Activated CD4-positive, alpha-beta T cell treated with anti-CD3 and anti-CD28 coated beads, Interleukin-10, Interleukin-2, amounts not matched to agents 100 ng/mL and 50 ng/mL, durations not matched to agents 16 hours and 8 hours (primary cell): ENCODE results near the gene UBE2I.
"Not testable (repeated sequence)": the region's sequence is repeated elsewhere in the genome, so short reads cannot be mapped to it uniquely, and the experiment has no call there.

ENCODE experiments used
- DNase-seq: peaks from one replicate; pipeline ENCODE4 v3.0.0-alpha.2; 2020

The UBE2I gene

DNA sequence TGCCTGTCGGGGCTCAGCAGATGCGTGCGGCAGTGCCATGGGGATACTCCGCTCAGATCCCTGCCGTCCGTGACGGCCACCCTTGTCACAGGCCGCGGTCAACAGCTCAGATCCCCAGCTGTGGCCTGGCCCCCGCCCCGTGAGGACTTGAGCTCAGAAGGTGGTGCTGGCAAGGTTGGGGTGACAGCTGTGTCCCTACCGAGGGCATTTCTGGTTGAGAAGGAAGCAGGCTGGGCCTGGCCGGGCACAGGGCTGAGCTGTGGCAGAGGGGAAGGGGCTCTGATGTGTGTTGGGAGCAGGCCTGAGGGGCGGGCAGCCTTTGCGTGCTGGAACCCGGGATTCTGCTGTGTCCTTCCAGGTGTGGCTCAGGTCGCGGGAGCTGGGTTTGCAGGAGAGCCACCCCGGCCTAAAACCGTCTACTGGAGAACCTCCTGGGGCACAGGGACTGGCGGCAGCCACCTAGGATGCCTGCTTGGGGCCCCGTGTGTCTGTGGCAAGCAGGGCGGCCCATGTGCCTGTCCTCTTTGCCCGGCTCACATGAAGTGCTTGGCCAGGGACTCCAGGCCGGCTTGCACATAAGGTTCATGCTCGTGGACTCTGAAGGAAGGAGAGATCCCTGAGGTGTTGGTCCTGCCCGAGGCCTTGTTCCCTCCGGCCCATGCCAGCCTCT, 5.1 kb downstream of the UBE2I start:
- DNase-seq = no peak

DNA sequence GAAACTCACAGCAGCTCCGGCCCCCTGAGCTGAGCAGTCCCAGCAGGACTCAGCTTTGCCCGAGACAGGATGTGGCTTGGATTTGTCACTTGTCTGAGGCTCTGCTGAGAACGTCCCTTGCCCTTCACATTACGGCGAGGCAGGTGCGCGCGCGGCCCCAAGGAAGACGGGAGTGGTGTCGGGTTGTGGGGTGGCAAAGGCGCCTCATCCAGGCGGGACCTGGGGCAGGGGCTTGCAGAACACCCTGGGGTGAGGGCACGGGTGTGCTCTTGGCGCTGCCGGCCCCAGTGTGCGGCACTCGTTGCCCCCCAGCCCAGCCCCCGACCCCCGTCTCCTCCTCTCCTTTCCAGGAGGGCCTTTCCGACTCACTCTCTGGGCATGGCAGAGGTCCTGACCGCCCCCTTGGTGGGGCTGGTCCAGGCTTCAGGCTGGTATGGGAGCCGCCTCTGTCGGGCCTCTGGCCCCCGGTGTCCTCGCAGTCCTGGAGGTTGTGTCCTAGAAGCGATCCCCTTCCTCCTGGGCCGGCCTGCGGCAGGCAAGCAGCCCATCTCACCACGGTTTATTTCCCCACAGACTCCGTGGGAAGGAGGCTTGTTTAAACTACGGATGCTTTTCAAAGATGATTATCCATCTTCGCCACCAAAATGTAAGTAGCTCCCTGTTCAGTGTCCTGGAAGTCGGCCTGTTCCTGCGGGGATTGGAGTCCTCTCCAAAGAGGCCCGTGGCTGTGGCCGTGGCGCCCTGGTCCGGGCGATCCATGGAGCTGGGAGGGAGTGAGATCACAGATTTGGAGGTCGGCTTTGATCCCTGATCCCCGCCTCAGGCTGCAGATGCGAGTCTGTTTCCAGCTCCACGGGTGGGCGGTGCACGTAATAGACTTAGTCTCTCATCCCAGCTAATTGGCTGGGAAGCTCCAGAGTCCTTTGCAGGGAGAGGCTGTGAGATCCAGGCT, 5.9 kb downstream of the UBE2I start:
- DNase-seq = no peak

DNA sequence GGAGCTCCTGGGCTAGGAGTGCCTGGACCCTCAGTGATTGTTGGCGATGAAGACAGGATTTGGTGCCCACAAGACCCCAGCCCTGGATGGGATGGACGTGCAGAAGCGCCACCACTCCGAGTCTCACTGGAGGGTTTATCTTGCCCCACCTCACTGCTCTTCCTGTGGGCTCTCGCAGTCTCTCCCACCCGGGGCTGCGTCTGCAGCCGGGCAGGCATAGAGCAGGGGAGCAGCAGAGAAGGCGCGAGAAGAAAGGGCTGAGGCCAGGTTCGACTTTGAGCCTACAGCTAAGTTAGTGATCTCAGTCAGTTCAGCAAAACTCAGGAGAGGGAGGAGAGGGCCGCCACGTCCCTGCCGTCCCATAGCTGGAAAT, 6.6 kb downstream of the UBE2I start:
- no peak for DNase-seq

DNA sequence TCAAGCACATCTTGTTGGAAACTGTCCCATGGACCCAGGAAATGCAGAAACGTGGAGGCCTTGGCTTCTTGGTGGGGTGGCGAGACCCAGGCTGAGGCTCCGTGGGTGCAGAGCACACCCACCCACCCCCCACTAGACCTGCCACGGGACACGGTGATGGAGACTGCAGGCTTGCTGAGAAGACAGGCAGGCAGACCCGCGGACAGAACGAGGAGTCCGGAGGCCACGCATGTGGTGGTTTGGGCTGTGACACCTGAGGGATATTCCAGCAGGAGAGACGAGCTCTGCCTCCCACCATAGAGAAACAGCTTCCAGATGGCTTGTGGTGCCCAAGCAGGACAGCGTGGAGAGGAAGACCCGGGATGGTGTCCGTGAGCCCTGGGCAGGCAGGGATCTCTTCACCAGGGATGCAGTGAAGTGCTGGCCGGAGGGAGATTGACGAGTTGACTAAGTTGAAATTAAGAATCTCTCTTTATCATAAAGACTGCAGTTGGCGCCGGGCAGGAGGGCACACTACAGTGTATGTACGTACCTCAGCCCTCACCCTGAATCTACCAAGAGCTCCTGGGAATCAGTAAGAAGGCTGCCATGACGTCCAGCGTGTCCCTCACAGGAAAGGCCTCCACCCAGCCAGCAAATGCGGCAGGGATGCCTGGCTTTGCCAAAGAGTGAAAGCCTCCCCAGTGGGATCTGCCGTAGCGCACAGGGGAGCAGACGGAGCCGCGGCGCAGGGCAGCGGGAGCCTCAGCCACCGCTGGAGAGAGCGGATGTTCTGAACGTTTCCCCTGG, 8.2 kb downstream of the UBE2I start:
- no peak for DNase-seq

DNA sequence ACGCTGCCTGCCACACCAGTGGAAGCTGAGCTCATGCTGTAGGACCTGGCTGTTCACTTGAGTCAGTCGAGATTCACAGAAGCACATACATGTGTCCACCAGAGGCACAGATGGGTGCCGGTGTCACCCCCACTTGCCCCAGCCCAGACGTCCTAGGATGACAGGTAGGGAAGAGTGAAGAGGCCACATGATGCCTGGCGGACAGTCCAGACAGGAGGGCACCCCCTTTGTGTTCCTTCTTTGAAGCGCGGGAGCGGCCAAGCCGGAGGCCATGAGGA, 8.8 kb downstream of the UBE2I start:
- DNase-seq = no peak

DNA sequence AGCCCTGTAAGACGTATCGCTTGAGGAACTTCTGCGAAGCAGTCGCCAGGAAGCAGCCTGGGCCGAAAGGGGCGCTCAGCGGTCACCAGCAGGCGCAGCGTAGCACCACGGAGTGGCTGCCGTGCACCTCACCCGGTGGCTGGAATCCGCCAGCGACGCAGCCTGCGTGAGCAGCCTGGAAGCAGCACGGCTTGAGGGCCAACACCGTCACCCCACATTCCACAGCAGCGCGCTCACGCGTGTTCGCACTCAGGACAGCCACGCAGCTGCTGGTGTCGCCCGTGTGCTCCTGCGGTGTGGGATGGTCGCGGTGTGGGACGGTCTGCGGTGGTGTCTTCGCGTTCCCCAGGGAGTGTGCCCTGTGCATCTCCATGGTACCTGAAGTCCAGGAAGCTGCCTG, 9.6 kb downstream of the UBE2I start:
- no peak for DNase-seq

DNA sequence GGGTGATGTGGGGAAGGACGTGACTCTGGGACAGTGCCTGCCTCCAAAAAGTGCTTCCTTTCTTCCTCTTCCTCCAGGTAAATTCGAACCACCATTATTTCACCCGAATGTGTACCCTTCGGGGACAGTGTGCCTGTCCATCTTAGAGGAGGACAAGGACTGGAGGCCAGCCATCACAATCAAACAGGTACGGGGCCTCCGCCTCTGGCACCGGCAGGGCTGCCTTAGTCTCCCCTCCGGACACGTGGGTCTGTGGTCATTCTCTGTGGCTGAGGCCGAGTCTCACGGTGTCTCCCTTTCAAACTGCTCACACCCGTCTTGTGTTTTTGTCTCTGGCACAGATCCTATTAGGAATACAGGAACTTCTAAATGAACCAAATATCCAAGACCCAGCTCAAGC, 10.7 kb downstream of the UBE2I start:
- DNase-seq = no peak

DNA sequence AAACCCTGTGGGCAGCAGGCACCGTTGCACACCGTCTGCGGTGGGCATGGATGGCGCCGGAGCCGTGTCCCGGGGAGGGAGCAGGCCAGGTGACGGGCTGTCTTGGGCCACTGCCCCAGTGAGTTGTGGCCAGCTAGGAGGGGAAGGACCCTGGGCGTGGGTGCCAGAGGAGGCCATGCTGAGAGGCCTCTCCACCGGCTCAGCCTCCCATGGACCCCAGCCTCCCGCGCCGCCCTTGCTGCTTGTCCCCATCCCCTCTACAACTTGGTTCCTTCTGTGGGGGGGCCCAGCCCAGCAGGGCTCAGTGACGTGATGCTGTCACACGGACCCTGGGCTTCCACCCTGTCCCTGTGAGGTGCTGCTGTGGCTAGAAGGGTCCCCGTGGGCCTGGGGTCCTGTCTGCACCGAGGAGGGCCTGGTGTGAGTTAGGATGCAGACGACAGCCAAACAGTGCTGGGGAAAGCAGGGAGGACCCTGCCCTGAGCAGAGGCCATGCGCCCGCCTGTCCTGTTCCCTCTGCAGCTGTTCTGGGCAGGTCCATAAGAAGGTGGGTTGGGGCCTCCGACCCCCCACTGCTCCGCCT, 11.3 kb downstream of the UBE2I start:
- no peak for DNase-seq

DNA sequence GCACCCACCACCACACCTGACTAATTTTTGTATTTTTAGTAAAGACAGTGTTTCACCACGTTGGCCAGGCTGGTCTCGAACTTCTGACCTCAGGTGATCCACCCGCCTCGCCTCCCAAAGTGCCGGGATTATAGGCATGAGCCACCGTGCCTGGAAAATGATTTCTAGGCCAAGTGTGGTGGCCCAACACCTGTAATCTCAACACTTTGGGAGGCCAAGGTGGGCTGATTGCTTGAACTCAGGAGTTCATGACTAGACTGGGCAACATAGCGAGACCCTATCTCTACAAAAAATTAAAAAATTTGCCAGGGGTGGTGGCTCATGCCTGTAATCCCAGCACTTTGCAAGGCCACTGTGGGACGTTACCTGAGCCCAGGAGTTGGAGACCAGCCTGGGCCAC, 13.0 kb downstream of the UBE2I start:
- DNase-seq = no peak

DNA sequence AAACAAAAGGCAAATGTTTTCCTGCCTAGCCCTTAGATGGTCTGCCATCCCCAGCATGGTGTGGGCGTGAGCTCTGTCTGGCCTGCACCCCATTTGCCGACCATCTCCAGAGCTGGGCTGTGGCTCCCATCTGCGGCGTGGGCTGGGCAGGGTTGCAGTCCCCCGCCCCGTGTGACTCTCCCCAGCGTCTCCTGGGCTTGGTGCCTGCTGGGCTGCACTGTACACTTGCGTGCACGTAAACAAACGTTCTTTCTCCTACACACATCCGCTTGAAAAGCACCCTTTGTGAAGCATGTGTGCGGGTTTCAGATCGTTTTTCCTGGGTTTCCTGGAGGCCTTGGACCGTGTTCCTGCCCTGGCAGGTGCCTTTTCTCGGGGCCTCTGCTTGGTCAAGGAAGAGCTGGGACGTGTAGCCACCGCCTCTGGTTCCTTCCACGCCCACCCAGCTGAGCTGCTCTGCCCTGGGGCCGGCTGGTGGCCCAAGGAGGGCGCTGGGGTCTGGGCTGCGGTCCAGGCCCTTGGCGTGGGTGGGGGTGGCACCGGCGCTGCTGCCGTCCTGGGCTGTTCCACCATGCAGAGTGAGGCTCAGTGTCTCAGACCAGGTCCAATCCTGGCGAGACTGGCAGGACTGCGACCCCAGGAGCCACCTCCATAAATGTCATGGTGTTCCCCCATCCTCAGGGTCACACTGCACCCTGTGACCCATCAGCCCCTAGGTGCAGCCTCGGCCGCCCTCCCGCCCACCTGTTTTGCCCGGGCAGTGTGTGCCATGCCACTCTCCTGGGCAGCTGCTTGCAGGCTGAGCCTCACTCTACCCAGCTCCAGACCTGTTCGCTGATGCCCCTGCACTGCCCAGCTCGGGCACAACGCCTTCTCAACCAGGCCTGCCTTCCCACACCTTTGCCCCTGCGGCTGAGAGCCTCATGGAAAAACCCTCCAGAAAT, 14.1 kb downstream of the UBE2I start:
- no peak for DNase-seq

DNA sequence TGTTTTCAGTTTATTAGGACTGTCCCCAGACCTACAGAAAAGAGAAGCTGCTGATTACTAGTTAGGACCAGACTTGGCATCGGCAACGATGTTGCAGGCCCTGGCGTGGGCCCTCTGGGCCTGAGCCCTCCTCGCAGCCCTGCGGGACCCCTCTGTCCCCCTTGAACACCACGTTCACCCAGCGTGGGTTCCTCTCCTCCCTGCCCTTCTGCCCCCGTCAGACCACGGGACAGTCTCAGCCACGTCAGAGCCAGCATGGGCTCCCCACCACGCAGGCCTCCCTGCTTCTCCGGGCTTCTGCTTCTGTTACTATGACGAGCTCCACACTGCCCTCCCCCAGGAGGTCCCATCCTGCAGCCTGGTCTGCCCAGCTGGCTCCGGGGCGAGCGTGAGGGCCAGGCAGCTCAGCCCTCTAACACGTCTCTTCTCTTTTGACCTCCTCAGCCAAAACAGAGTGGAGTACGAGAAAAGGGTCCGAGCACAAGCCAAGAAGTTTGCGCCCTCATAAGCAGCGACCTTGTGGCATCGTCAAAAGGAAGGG, 14.9 kb downstream of the UBE2I start:
- DNase-seq = no peak

DNA sequence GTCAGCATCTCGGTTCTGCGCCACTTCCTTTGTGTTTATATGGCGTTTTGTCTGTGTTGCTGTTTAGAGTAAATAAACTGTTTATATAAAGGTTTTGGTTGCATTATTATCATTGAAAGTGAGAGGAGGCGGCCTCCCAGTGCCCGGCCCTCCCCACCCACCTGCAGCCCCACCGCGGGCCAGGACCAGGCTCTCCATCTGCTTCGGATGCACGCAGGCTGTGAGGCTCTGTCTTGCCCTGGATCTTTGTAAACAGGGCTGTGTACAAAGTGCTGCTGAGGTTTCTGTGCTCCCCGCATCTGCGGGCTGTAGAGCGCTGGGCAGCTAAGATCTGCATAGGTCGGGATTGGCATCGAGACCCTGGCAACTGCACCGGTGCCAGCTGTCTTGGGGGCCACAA, 15.8 kb downstream of the UBE2I start:
- DNase-seq = no peak

DNA sequence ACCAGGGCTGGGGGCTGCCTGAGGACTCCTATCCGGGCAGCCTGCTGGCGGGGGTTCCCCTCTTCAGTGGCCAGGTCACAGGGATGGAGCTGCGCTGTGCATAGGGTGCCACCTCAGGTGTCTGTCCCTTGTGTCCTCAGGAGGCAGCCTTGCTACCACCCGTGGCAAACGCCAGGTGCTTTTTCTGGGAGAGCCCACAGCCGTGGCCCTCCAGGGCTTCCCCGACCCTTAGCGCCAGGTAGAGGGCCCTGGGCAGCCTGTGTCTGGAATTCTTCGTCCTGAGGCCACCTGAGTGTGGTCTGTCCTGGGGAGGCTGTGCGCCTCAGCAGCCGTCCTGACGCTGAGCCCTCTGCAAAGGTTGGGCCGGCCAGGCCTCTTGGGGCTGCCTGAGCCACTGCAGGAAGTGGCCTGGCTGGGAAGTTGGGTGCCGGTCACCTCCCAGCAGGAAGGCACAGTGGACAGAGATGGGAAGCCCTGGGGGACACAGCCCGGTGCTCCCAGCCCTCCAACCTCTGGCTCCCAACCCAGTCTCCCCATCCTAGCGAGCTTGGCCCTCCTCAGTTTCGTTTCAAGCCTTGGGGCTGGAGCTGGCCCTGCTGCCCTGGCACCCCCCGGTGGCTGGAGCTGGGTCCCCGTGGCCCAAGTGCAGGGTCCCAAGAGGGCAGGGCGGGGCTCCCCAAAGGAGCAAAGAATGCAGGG, 16.4 kb downstream of the UBE2I start:
- no peak for DNase-seq

DNA sequence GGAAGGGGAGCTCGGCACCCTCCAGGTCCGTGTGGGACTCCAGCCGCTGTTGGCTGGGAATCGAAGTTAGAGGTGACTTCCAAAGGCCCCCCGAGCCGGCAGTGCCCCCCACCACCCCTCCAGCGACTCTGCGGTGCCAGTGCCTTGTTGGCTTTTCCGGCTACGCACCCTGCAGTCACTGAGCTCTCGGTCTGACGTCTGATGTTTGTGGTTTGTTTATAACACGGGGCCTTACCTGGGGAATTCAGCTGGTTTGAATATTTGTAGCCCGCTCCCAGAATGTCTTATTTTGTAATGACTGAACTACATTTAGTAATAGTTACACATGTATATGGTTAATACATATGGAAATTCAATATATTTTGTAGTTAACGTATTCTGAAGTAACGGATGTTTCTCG, 17.0 kb downstream of the UBE2I start:
- no peak for DNase-seq

DNA sequence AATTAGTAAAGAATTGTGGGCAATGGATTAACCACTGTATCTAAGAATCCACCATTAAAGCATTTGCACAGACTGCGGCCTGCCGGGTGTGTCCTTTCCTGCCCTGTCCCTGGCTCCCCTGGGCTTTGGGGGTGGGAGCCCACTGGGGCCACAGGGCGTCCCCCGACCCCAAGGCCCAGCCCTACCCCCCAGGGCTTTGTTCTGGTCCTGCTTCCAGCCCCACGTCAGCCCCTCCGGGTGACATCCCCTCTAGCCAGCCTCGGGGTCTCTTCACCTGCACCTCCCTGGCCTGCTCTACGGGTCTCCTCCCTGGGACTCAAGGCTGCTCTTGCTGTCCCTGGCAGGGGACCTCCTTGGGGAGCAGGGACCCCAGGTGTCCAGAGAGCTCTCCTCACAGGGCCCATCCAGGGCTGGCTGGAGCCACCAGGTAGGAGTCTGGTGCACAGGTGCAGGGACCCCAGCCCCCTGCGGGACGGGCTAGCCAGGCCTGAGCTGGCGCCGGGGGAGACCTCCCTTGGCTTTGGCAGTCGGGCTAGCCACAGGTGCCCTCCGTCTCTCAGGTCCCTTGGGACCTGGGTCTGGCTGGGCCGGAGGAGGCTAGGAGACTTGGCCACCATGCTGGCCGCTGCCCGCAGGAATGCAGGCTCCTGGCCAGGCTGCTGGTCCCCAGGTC, 17.6 kb downstream of the UBE2I start:
- DNase-seq = no peak

DNA sequence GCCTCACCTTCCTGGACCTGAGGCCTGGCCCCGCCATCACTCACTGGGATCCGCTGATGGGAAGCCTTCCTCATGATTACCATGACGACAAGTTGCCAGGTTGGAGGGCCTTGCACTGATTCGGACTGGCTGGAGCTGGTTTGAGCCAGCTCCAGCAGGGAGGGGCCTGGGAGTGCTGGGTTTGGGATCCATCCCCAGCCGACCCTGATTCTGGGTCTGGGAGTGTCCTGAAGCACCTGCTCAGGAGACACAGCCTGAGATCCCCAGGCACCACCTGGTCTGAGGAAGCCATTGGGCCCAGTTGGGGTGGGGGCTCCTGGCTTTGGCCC, 18.1 kb downstream of the UBE2I start:
- DNase-seq = no peak

DNA sequence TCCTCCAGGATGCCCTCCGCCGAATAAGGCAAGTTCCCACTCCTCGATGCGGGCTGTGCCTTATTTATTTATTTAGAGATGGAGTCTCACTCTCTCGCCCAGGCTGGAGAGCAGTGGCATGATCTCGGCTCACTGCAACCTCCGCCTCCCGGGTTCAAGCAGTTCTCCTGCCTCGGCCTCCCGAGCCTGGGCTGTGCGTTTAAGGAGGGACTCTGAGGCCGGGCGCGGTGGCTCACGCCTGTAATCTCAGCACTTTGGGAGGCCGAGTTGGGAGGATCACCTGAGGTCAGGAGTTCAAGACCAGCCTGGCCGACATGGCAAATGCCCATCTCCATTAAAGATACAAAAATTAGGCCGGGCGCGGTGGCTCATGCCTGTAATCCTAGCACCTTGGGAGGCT, 18.7 kb downstream of the UBE2I start:
- not testable (repeated sequence) for DNase-seq

DNA sequence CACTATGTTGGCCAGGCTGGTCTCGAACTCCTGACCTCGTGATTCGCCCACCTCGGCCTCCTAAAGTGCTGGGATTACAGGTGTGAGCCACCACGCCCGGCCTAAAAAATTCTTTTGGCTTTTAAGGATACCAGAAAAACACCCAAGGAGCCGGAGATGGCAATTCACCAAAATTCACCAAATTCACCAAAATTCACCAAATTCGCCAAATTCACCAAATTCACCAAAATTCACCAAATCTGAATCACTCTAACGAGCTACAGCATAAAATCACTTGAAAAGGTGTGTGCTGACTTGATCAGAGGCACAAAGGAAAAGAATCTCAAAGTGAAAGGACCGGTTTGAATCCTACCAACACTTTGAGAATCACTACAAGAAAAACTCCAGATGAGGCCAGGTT, 19.5 kb downstream of the UBE2I start:
- DNase-seq = not testable (repeated sequence)

DNA sequence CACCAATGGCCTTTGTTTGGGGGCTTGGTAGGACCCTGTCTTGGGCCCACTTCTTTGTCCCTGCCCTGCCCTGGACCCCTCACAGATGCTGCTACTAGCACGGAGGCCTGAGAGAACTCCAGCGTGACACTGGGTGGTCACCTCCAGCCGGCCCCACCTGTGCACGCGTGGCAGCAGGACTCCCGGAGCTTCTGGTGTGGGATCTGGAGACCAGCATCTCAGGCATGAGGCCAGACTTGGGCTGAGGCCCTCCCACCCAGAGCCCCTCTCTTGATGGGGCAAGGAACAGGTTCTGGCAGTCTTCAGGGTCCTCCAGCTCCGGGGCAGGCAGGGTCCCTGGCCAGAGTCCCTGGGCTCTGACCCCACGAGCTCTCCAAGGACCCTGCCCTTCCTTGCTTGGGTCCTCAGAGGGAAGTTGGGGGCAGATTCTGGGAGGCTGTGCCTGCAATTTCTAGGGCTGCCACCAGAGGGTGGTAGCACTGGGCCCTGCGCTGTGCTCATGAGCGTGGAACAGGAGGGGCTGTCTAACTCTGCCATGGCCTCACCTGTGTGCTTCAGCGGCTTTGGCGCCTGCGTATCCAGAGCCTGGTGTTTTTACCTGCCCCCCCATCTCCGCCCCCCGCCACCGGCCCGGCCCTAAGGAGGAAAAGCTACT, 21.0 kb downstream of the UBE2I start:
- peak; percentile 33 for DNase-seq

DNA sequence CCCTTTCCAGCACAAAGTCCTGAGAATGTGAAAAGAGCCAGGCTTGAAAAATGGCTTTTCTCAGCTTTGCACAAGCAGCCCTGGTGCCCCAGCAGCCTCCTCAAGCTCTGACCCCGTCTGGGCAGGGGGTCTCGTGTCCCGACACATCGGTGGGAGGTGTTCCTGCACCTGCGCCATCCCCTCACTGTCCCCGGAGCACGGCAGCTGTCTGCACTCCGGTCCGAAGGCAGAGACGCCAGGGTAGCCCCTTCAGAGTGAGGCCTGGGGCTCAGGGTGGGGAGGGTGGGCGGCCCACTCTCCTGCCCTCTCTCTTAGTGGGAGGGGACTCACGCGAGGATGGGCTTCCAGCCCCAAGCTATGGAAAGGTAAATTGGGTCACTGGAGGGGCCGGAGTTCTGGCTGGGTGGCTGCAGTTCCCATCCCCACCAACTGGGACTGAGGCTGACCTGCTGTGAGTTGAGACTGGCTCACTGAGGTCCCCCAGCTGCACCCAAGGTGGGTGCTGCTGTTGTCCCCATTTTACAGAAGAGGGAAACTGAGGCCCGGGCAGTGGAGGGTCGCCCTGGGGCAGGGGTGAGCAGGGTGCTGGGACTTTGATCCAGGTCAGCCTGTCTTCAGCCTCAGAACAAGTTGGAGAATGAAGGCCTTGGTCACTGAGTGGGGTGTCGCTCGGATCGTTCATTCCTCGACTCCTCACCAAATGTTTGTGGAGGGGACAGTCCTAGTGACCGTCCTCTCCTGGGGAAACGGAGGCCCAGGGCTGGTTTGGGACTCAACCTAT, 21.7 kb downstream of the UBE2I start:
- DNase-seq = no peak
